HG02759 (cell line): ENCODE measurements around the gene PAFAH2.
"Not testable (repeated sequence)": the region's sequence is repeated elsewhere in the genome, so short reads cannot be mapped to it uniquely, and the experiment has no call there.

Source experiments
- ATAC-seq: cut with Tn5 transposase; IDR thresholded peaks from one replicate; pipeline ENCODE4 v1.9.1; 2021; ENCODE audit warnings: mild to moderate bottlenecking, moderate library complexity; ENCODE audit not compliant: unreplicated experiment

The PAFAH2 gene

GRCh38 chr1:25943511-25943910, 54.4 kb downstream of the PAFAH2 start:
- not testable (repeated sequence) for ATAC-seq

- ATAC-seq: no peak
Observed at GRCh38 chr1:25936947-25937346, 60.9 kb downstream of the PAFAH2 start.

- ATAC-seq: no peak
Observed at GRCh38 chr1:25933479-25934365, 64.1 kb downstream of the PAFAH2 start.

- not testable (repeated sequence) for ATAC-seq
Observed at GRCh38 chr1:25932811-25933400, 65.0 kb downstream of the PAFAH2 start.

- no peak for ATAC-seq
Observed at GRCh38 chr1:25932321-25932720, 65.5 kb downstream of the PAFAH2 start.

- no peak for ATAC-seq
Observed at GRCh38 chr1:25929016-25929415, 68.8 kb downstream of the PAFAH2 start.

GRCh38 chr1:25927521-25928265, 70.2 kb downstream of the PAFAH2 start:
- no peak for ATAC-seq

- ATAC-seq: no peak
Observed at GRCh38 chr1:25926731-25927496, 70.9 kb downstream of the PAFAH2 start.

- no peak for ATAC-seq
Observed at GRCh38 chr1:25924454-25924853, 73.4 kb downstream of the PAFAH2 start.

- no peak for ATAC-seq
Observed at GRCh38 chr1:25922971-25923552, 74.8 kb downstream of the PAFAH2 start.

GRCh38 chr1:25922056-25922970, 75.5 kb downstream of the PAFAH2 start:
- no peak for ATAC-seq

GRCh38 chr1:25918615-25919014, 79.2 kb downstream of the PAFAH2 start:
- ATAC-seq: no peak

- no peak for ATAC-seq
Observed at GRCh38 chr1:25917996-25918395, 79.9 kb downstream of the PAFAH2 start.

- ATAC-seq: no peak
Observed at GRCh38 chr1:25916460-25916859, 81.4 kb downstream of the PAFAH2 start.

- no peak for ATAC-seq
Observed at GRCh38 chr1:25914074-25914995, 83.5 kb downstream of the PAFAH2 start.

- ATAC-seq: no peak
Observed at GRCh38 chr1:25913206-25913605, 84.7 kb downstream of the PAFAH2 start.

- no peak for ATAC-seq
Observed at GRCh38 chr1:25912076-25912831, 85.6 kb downstream of the PAFAH2 start.

GRCh38 chr1:25911162-25911561, 86.7 kb downstream of the PAFAH2 start:
- no peak for ATAC-seq
